Measurements from ENCODE around the gene ZNF556. TPM values are rescaled to one million over a fixed set of nuclear protein-coding genes. Genes with fewer than 3 reads are reported as not detected.
"Not testable (repeated sequence)": the region's sequence is repeated elsewhere in the genome, so short reads cannot be mapped to it uniquely, and the experiment has no call there.

The ZNF556 gene
- total RNA-seq, 1 donor from 2014 or later, result not detected

GRCh38 chr19:2883686-2884439 is 16.7 kb downstream of the ZNF556 start:
- no peak overlapping the region for H3K27ac ChIP-seq
- peaks cover 5% of the 10 kb centered on the region for H3K4me1 ChIP-seq
- TF ChIP-seq POLR2A (IDR thresholded peaks at IDR 0.05), result no peak
- TF ChIP-seq POLR2AphosphoS5 (IDR thresholded peaks at IDR 0.05; ENCODE audit: insufficient read depth in 1 of 2, low read depth in 1 of 2), result no peak
- TF ChIP-seq, protein P1, sequence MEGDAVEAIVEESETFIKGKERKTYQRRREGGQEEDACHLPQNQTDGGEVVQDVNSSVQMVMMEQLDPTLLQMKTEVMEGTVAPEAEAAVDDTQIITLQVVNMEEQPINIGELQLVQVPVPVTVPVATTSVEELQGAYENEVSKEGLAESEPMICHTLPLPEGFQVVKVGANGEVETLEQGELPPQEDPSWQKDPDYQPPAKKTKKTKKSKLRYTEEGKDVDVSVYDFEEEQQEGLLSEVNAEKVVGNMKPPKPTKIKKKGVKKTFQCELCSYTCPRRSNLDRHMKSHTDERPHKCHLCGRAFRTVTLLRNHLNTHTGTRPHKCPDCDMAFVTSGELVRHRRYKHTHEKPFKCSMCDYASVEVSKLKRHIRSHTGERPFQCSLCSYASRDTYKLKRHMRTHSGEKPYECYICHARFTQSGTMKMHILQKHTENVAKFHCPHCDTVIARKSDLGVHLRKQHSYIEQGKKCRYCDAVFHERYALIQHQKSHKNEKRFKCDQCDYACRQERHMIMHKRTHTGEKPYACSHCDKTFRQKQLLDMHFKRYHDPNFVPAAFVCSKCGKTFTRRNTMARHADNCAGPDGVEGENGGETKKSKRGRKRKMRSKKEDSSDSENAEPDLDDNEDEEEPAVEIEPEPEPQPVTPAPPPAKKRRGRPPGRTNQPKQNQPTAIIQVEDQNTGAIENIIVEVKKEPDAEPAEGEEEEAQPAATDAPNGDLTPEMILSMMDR (IDR thresholded peaks at IDR 0.05), result no peak
- no peak overlapping the region for H3K4me3 ChIP-seq
- intact Hi-C loops (cut with DNase I), result no loop called here
- DNase-seq (ENCODE audit: extremely low spot score in 2 of 2), result no peak
- H3K36me3 ChIP-seq, result no peaks in the 10 kb centered on the region
- no peaks in the 10 kb centered on the region for H3K27me3 ChIP-seq
- H3K9me3 ChIP-seq, result peaks cover 5% of the 10 kb centered on the region

DNA sequence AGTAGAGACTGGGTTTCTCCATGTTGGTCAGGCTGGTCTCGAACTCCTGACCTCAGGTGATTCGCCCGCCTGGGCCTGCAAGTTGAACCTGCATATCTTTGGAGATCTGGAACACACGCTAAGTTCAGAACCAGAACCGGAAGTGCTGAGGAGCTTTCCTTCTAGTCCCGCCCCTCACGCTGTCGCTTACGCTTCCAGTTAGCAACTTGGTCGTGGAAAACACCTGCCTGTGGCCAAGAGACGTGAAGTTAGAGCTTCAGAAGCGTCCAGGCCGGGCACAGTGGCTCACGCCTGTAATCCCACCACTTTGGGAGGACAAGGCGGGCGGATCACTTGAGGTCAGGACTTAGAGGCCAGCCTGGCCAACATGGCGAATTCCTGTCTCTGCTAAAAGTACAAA is 18.6 kb downstream of the ZNF556 start:
- no peaks in the 10 kb centered on the region for H3K36me3 ChIP-seq
- no peak overlapping the region for H3K27ac ChIP-seq
- H3K27me3 ChIP-seq, result no peaks in the 10 kb centered on the region
- no peak for DNase-seq (ENCODE audit: extremely low spot score in 2 of 2)
- intact Hi-C loops (cut with DNase I), result no loop called here
- TF ChIP-seq, protein P1 (IDR thresholded peaks at IDR 0.05), result no peak
- TF ChIP-seq POLR2AphosphoS5 (IDR thresholded peaks at IDR 0.05; ENCODE audit: insufficient read depth in 1 of 2, low read depth in 1 of 2) (no peak), POLR2A (IDR thresholded peaks at IDR 0.05) (no peak)
- H3K9me3 ChIP-seq, result no peaks in the 10 kb centered on the region
- peaks cover 7% of the 10 kb centered on the region for H3K4me1 ChIP-seq
- no peak overlapping the region for H3K4me3 ChIP-seq

DNA sequence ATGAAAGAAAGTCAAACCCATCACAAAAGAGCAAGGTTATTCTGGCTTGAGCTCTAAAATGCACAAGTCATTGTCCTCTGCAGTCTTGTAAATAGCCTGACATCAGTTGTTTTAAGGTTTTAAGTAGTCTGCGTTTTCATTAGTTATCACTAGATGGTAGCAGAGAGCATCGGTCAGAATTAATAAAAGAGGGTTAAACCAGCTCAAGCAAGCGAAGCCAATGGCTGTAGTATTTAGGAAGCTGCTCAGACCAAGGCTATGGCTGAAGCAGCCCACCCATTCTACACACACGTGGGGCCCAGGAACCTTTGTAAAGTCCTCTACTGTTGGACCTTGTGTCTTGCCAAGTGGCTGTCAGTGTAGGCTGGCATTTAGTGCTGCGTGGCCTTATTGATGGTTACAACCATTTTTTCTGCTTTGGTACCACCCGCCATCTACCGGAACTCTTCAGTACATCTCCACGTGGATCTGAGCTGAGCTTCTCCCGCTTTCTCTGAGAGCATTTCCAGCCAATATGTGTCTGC is 20.3 kb downstream of the ZNF556 start:
- Histone ChIP-seq H3K27ac (no peak overlapping the region), H3K36me3 (no peaks in the 10 kb centered on the region), H3K4me1 (peaks cover 7% of the 10 kb centered on the region), H3K9me3 (no peaks in the 10 kb centered on the region), H3K27me3 (no peaks in the 10 kb centered on the region), H3K4me3 (no peak overlapping the region)
- TF ChIP-seq POLR2A (IDR thresholded peaks at IDR 0.05), result no peak
- TF ChIP-seq POLR2AphosphoS5 (IDR thresholded peaks at IDR 0.05; ENCODE audit: insufficient read depth in 1 of 2, low read depth in 1 of 2), result peak in 1 of 2 donors; percentile 63
- TF ChIP-seq, protein P1 (IDR thresholded peaks at IDR 0.05), result peak; percentile 54 to 58 (median 55)
- no peak for DNase-seq (ENCODE audit: extremely low spot score in 2 of 2)
- intact Hi-C loops (cut with DNase I), result no loop called here

DNA sequence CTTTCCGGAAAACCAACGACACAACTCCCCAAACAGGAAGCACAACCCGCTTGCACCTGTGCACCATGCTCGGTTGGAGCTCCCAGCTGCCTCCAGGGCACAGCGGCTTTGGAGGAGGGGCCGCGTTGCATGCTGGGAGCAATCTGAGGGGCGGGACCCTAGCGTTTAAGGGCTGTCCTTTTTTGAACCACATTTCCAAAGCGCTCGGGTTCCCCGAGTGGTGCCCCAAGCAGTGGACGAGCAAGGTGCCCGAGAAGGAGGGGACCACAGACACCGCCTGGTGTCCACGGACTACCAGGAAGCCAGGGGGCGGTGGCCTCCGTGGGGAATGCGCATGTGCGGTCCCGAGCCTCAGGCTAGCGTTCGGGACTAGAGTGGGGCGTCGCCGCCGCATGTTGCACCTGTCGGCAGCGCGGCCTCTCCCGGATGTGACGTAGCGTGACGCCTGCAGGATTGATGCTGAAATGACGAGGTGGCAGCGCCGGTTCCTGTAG is 21.6 kb downstream of the ZNF556 start:
- DNase-seq (ENCODE audit: extremely low spot score in 2 of 2), result no peak
- H3K36me3 ChIP-seq, result no peaks in the 10 kb centered on the region
- H3K27ac ChIP-seq, result no peak overlapping the region
- H3K9me3 ChIP-seq, result no peaks in the 10 kb centered on the region
- H3K27me3 ChIP-seq, result no peaks in the 10 kb centered on the region
- H3K4me3 ChIP-seq, result peak overlapping the region in 1 of 2 donors; percentile 30
- TF ChIP-seq, protein P1 (IDR thresholded peaks at IDR 0.05), result no peak
- peaks cover 7% of the 10 kb centered on the region for H3K4me1 ChIP-seq
- intact Hi-C loops (cut with DNase I), result no loop called here

DNA sequence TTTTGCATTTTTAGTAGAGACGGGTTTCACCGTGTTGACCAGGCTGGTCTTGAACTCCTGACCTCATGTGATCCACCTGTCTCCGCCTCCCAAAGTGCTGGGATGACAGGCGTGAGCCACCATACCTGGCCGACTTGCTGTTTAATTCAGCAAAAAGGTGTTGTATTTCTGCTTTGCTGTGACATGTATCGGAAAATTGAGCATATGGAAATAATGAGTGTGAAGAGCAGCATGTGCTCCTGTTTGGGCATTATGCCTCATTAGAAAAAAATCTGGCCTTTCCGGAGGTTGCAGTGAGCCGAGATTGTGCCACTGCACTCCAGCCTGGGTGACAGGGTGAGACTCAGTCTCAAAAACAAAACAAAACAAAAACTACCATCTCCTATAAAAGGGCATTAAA is 23.4 kb downstream of the ZNF556 start:
- H3K27me3 ChIP-seq; H3K27ac ChIP-seq; H3K4me1 ChIP-seq; DNase-seq (ENCODE audit: extremely low spot score in 2 of 2); intact Hi-C loops (cut with DNase I); H3K36me3 ChIP-seq; H3K4me3 ChIP-seq; H3K9me3 ChIP-seq: not testable (repeated sequence)

All from vagina (tissue), 2 donors.